ENCODE results near the gene SORCS2.

Gene SORCS2

DNA sequence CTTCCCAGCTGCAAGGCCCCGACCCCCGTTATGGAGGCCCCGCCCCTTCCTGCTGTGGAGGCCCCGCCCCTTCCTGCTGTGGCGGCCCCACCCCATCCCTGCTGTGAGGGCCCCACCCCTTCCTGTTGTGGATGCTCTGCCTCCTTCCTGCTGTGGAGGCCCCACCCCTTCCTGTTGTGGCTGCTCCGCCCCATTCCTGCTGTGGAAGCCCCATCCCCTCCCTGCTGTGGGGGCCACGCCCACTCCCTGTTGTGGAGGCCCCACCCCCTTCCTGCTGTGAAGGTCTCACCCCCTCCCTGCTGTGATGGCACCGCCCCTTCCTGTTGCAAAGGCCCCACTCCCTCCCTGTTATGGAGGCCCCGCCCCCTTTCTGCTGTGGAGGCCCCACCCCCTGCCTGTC lies 347.3 kb downstream of the SORCS2 start:
- Histone ChIP-seq H3K27me3 (ENCODE audit: insufficient read depth, low read length) (no peaks in the 10 kb centered on the region), H3K27ac (ENCODE audit: low read length) (no peak overlapping the region), H3K9ac (ENCODE audit: low read depth, low read length) (no peak overlapping the region), H3K9me3 (ENCODE audit: insufficient read depth, low read depth, low read length) (no peaks in the 10 kb centered on the region), H3K36me3 (ENCODE audit: insufficient read depth, low read depth, low read length) (no peaks in the 10 kb centered on the region), H3K4me3 (ENCODE audit: low read length) (no peak overlapping the region), H3K4me1 (ENCODE audit: insufficient read depth, low read length) (no peaks in the 10 kb centered on the region)

DNA sequence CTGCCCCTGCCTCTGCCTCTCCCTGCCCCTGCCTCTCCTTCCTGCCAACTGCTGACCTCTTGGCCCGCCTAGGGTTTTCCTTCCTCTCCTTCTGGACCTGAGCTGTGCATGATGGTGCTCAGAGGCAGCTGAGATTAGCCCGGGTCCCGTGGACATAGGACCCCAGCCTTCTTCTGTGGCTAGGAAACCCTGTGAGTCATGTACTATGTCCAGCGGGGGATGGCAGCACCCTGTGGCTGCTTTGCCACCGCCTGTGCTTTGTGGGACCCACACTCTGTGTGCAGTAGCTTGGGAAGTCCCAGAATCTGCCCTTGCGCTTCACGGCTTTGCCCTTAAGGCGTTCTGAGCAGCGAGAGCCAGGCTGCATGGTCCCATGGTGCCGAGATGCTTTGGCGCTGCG lies 347.9 kb downstream of the SORCS2 start:
- Histone ChIP-seq H3K4me1 (ENCODE audit: insufficient read depth, low read length) (no peaks in the 10 kb centered on the region), H3K9ac (ENCODE audit: low read depth, low read length) (no peak overlapping the region), H3K9me3 (ENCODE audit: insufficient read depth, low read depth, low read length) (no peaks in the 10 kb centered on the region), H3K27ac (ENCODE audit: low read length) (no peak overlapping the region), H3K4me3 (ENCODE audit: low read length) (no peak overlapping the region), H3K36me3 (ENCODE audit: insufficient read depth, low read depth, low read length) (no peaks in the 10 kb centered on the region), H3K27me3 (ENCODE audit: insufficient read depth, low read length) (no peaks in the 10 kb centered on the region)

DNA sequence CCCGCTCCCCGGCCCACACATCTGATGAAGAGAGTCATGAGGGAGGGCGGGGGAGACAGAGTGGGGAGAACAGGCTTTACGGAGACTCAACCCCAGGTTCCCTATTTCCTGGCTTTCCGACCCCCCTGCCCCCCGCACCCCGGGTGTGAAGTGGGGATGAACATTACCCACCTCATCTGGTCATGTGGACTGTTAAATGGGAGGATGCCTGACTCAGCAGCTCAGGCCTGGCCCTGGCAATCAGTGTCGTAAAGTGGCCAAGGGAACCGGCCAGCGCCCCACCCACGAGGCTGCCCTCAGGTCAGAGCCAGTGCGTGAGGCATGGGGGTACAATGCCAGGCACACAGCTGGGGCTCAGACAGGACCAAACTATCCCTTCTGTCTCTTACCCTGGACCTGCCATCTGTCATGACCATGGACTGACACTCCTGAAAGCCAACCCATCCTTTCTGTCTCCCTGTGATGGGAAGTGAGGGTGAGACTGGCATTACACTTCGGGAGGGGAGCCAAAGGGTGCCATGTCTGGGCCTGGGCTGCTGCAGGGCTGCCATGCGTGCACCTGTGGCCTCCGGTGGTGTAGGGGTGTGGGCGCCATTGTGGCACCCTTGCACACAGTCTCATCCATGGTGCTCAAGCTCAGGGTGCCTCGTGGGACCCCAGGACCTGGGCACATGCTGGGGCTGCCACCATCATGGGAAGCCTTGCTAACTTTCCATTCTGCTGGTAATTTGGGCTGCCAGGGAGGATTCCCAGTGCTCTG lies 348.5 kb downstream of the SORCS2 start:
- no peak overlapping the region for H3K4me3 ChIP-seq (ENCODE audit: low read length)
- no peaks in the 10 kb centered on the region for H3K4me1 ChIP-seq (ENCODE audit: insufficient read depth, low read length)
- no peaks in the 10 kb centered on the region for H3K36me3 ChIP-seq (ENCODE audit: insufficient read depth, low read depth, low read length)
- H3K9me3 ChIP-seq (ENCODE audit: insufficient read depth, low read depth, low read length) = no peaks in the 10 kb centered on the region
- H3K9ac ChIP-seq (ENCODE audit: low read depth, low read length) = no peak overlapping the region
- no peaks in the 10 kb centered on the region for H3K27me3 ChIP-seq (ENCODE audit: insufficient read depth, low read length)
- no peak overlapping the region for H3K27ac ChIP-seq (ENCODE audit: low read length)

DNA sequence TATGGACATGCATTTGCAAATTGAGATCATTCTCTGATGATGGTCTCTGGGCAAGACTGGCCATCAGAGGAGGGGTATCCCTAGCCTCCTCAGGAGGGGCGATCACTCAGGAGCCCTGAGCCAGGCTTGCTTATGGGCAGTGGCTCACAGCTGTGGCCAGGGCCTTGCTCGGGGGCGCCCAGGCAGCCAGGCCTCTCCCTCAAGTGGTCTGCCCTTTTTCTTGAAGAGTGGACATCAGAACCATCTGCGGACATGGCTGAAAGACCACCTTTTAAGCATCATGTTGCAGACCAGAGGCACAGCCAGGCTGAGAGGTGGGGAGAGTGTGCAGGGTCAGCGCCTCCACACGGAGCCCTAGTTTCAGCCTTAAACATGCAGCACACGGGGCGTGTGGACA lies 349.1 kb downstream of the SORCS2 start:
- H3K27ac ChIP-seq (ENCODE audit: low read length) = no peak overlapping the region
- H3K27me3 ChIP-seq (ENCODE audit: insufficient read depth, low read length) = no peaks in the 10 kb centered on the region
- no peak overlapping the region for H3K9ac ChIP-seq (ENCODE audit: low read depth, low read length)
- H3K36me3 ChIP-seq (ENCODE audit: insufficient read depth, low read depth, low read length) = no peaks in the 10 kb centered on the region
- no peaks in the 10 kb centered on the region for H3K4me1 ChIP-seq (ENCODE audit: insufficient read depth, low read length)
- no peaks in the 10 kb centered on the region for H3K9me3 ChIP-seq (ENCODE audit: insufficient read depth, low read depth, low read length)
- no peak overlapping the region for H3K4me3 ChIP-seq (ENCODE audit: low read length)

DNA sequence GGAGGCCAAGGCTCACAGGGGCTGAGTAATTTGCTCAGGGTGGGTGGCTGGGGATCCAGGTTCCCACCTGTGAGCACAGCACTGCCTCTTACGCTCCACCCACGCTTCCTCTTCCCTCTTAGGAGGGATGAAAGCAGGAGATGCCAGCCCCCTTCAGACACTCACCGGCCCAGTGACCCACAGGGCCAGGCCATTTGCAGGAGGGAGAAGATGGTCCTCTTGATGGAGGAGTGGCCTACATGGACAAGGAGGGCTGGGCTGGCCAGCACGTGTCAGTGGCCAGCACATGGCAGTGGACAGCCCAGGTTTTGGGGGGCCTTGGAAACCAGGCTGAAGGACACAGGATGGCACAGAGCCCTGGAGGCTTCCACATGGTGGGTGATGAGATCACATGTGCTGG lies 350.4 kb downstream of the SORCS2 start:
- Histone ChIP-seq H3K4me1 (ENCODE audit: insufficient read depth, low read length) (no peaks in the 10 kb centered on the region), H3K9ac (ENCODE audit: low read depth, low read length) (no peak overlapping the region), H3K9me3 (ENCODE audit: insufficient read depth, low read depth, low read length) (no peaks in the 10 kb centered on the region), H3K27ac (ENCODE audit: low read length) (no peak overlapping the region), H3K4me3 (ENCODE audit: low read length) (no peak overlapping the region), H3K36me3 (ENCODE audit: insufficient read depth, low read depth, low read length) (no peaks in the 10 kb centered on the region), H3K27me3 (ENCODE audit: insufficient read depth, low read length) (no peaks in the 10 kb centered on the region)

DNA sequence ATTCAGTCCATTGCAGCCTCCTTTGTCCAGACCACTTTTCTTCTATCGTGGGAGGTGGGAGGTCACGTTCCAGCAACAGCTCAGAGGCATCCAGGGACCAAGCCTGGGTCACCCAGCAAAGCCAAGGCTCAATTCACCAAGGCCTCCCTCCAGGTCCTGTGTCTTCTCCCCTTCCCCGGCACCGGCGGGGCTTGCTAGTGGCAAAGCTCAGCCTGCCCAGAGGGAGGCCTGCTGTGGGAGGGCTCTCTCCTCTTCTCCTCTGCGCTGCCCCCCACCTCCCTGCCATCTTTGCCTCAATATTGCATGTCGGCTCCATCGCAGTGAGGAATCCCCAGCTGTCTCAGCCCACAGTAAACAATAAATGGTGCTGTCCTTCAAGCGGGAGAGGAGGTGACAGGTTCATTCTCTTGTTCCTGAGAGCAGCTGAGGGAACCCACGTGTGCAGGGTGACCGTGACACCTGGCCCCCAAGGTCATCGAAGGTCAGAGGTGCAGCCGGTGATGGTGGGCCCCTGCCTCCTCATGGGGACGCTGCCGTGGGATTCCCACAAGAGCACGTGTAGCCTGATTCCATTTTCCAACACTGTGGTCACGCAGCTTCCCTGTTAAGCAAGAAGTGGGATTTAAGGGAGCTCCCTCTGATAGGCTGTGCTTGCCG lies 353.9 kb downstream of the SORCS2 start:
- Histone ChIP-seq H3K4me1 (ENCODE audit: insufficient read depth, low read length) (no peaks in the 10 kb centered on the region), H3K9me3 (ENCODE audit: insufficient read depth, low read depth, low read length) (no peaks in the 10 kb centered on the region), H3K27ac (ENCODE audit: low read length) (no peak overlapping the region), H3K4me3 (ENCODE audit: low read length) (no peak overlapping the region), H3K9ac (ENCODE audit: low read depth, low read length) (no peak overlapping the region), H3K36me3 (ENCODE audit: insufficient read depth, low read depth, low read length) (no peaks in the 10 kb centered on the region), H3K27me3 (ENCODE audit: insufficient read depth, low read length) (no peaks in the 10 kb centered on the region)

DNA sequence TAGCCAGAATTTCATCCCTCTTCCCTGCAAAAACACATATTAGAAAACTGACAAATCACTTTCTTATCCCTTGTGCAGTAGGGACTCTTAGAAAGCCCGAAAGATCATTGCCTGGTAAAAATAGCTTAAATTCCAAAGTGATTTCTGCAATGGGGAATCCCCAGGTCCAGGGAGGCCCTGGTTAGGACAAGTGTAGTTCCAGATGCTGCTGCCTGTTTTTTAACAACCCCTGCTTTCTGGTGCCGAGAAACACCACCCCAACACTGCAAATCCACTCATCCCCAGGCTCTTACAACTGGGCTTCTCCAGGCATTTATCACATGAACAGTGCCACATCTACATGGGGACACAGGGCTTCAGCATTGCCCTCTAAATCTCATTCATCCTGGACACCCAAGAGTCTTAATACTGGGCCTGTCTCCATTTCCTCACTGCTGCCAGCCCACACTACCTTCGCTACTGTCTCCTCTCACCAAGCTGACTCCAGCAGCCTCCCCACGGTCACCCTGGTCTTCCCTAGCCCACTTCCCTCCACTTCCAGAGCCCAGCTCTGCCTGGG lies 354.6 kb downstream of the SORCS2 start:
- H3K4me1 ChIP-seq (ENCODE audit: insufficient read depth, low read length) = no peaks in the 10 kb centered on the region
- H3K4me3 ChIP-seq (ENCODE audit: low read length) = no peak overlapping the region
- H3K9me3 ChIP-seq (ENCODE audit: insufficient read depth, low read depth, low read length) = peaks cover 2% of the 10 kb centered on the region; the same call in 1 of the 2 replicates
- no peak overlapping the region for H3K9ac ChIP-seq (ENCODE audit: low read depth, low read length)
- H3K27me3 ChIP-seq (ENCODE audit: insufficient read depth, low read length) = no peaks in the 10 kb centered on the region
- no peak overlapping the region for H3K27ac ChIP-seq (ENCODE audit: low read length)
- H3K36me3 ChIP-seq (ENCODE audit: insufficient read depth, low read depth, low read length) = no peaks in the 10 kb centered on the region

DNA sequence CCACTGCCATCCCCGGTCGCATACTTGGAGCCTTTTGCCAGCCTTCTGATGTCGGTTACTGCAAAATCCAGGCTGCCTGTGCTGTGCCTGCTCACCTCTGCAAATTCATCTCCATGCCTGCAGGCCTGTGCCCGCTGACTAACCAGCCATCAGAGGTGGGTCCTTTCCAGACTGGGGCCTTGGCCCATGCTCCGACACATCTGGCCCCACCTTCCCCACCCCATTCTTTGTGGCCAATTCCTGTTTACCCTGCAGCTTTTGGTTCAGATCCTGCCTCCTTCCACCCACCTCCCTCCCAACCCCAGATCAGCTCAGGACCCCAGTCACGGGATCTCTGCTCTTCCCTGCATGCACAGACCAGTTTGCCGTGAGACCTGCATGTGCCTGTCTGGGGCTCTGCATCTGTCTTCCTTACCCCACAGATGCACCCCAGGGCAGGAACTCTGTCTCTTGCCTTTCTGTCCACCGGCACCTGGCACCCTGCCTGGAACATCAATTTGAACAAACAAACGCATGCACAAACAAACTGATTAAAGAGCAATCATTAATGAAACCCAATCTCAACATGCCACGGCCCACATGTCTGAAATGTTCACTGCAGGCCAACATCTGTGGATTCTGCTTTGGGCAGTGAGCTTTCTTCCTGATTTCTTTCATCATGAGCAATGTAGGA lies 355.2 kb downstream of the SORCS2 start:
- H3K27me3 ChIP-seq (ENCODE audit: insufficient read depth, low read length) = no peaks in the 10 kb centered on the region
- no peak overlapping the region for H3K27ac ChIP-seq (ENCODE audit: low read length)
- no peaks in the 10 kb centered on the region for H3K4me1 ChIP-seq (ENCODE audit: insufficient read depth, low read length)
- H3K9ac ChIP-seq (ENCODE audit: low read depth, low read length) = no peak overlapping the region
- peaks cover 8% of the 10 kb centered on the region; the same call in 1 of the 2 replicates for H3K9me3 ChIP-seq (ENCODE audit: insufficient read depth, low read depth, low read length)
- no peak overlapping the region for H3K4me3 ChIP-seq (ENCODE audit: low read length)
- no peaks in the 10 kb centered on the region for H3K36me3 ChIP-seq (ENCODE audit: insufficient read depth, low read depth, low read length)

DNA sequence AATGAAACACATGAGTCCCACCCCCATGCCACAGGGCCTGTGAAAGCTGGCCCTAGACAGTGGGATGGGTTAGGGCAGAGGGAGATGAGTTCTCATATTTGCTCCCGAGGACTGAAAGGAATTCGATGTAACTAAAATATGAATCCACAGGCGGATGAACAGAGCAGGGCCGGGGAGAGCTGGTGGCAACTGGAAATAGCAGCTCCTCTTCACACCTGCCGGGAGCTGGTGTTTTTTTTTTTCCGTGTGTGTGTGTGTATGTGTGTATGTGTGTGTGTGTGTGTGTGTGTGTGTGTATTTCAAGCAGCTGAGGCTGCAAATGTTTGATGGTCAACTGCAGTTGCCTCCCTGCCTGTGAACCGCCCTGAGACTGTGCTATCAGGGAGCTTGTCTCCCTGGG lies 357.5 kb downstream of the SORCS2 start:
- H3K27me3 ChIP-seq (ENCODE audit: insufficient read depth, low read length) = no peaks in the 10 kb centered on the region
- H3K4me1 ChIP-seq (ENCODE audit: insufficient read depth, low read length) = no peaks in the 10 kb centered on the region
- H3K9me3 ChIP-seq (ENCODE audit: insufficient read depth, low read depth, low read length) = peaks cover 20% of the 10 kb centered on the region
- no peaks in the 10 kb centered on the region for H3K36me3 ChIP-seq (ENCODE audit: insufficient read depth, low read depth, low read length)
- no peak overlapping the region for H3K4me3 ChIP-seq (ENCODE audit: low read length)
- no peak overlapping the region for H3K9ac ChIP-seq (ENCODE audit: low read depth, low read length)
- H3K27ac ChIP-seq (ENCODE audit: low read length) = no peak overlapping the region

DNA sequence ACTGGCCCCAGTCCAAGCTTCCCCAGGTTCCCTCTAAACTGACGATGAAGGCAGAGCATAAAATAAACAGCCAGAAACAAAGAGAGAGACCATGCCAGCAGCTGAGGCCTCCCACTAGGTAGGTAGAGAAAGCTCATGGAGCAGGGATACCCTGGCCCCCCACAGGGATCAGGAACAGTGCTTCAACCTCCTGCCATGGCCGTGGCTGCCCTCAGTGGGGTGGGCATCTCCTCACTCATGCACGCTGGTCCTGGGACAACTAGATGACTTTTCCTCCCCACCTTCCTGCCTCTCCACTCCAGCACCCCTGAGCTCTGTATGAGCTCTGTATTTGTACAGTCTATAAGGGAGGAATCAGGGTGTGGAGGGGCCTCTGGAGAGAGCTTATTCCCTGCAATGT lies 360.1 kb downstream of the SORCS2 start:
- Histone ChIP-seq H3K27ac (ENCODE audit: low read length) (no peak overlapping the region), H3K4me3 (ENCODE audit: low read length) (no peak overlapping the region), H3K27me3 (ENCODE audit: insufficient read depth, low read length) (no peaks in the 10 kb centered on the region), H3K9ac (ENCODE audit: low read depth, low read length) (no peak overlapping the region), H3K9me3 (ENCODE audit: insufficient read depth, low read depth, low read length) (peaks cover 20% of the 10 kb centered on the region), H3K4me1 (ENCODE audit: insufficient read depth, low read length) (no peaks in the 10 kb centered on the region), H3K36me3 (ENCODE audit: insufficient read depth, low read depth, low read length) (no peaks in the 10 kb centered on the region)

DNA sequence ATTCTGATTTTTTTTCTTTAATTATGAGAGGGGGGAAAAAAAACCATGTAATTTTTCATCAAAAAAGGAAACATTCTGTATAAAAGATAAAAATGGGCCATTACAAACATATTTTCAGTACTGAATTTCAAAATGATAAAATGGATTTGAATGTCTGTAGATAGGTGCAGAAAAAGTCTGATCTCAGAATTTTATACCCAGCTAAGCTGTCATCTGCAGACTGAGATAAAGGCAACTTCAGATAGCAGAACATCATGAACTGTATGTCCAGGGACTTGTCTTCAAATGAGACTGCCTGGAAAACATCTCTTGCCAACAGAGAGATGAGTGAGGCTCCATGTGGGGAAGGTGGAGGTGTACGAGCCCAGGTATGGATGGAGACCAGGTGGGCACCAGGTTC lies 360.9 kb downstream of the SORCS2 start:
- Histone ChIP-seq H3K9me3 (ENCODE audit: insufficient read depth, low read depth, low read length) (peaks cover 20% of the 10 kb centered on the region), H3K9ac (ENCODE audit: low read depth, low read length) (no peak overlapping the region), H3K36me3 (ENCODE audit: insufficient read depth, low read depth, low read length) (no peaks in the 10 kb centered on the region), H3K27me3 (ENCODE audit: insufficient read depth, low read length) (no peaks in the 10 kb centered on the region), H3K4me1 (ENCODE audit: insufficient read depth, low read length) (no peaks in the 10 kb centered on the region), H3K4me3 (ENCODE audit: low read length) (no peak overlapping the region), H3K27ac (ENCODE audit: low read length) (no peak overlapping the region)

DNA sequence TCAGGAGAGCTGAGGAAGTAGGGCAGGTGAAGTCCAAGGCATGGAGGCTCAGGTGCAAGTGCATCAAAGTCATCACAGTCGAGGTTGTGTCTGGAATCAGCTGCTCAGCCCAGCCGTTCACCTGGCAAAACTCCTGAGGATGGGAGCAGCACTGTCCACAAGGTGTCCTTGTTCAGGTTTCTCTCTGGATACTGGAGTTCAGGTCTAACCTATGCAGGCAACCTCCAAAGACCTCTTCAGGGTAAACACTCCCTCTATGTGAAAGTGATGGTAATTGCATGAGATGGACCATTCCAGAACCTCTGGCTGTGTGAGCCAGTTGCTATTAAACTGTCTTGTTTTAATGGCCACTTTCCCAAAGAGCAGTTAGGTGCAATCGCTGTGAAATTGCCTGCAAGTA lies 362.6 kb downstream of the SORCS2 start:
- peaks cover 20% of the 10 kb centered on the region for H3K9me3 ChIP-seq (ENCODE audit: insufficient read depth, low read depth, low read length)
- H3K36me3 ChIP-seq (ENCODE audit: insufficient read depth, low read depth, low read length) = no peaks in the 10 kb centered on the region
- no peaks in the 10 kb centered on the region for H3K4me1 ChIP-seq (ENCODE audit: insufficient read depth, low read length)
- no peaks in the 10 kb centered on the region for H3K27me3 ChIP-seq (ENCODE audit: insufficient read depth, low read length)
- H3K27ac ChIP-seq (ENCODE audit: low read length) = no peak overlapping the region
- H3K9ac ChIP-seq (ENCODE audit: low read depth, low read length) = no peak overlapping the region
- no peak overlapping the region for H3K4me3 ChIP-seq (ENCODE audit: low read length)

All from iPS-20b (cell line).